ENCODE results near the gene KLHL30. TPM values are rescaled to one million over a fixed set of nuclear protein-coding genes. Genes with fewer than 3 reads are reported as not detected.

Gene KLHL30
- total RNA-seq, 4 donors from 2014 or later = 0.13 to 0.64 (median 0.34) TPM

- peak in 1 of 3 donors; percentile 39 for TF ChIP-seq CTCF (IDR thresholded peaks at IDR 0.05)
- no peak for TF ChIP-seq POLR2A (IDR thresholded peaks at IDR 0.05)
- DNase-seq (ENCODE audit: low spot score in 2 of 2) = no peak
- H3K4me3 ChIP-seq (ENCODE audit: low read depth, poor library complexity, severe bottlenecking) = no peak overlapping the region
- WGBS, 2 donors = 81 to 93% methylated on average over 2 of the region's 2 CpGs
- intact Hi-C loops (cut with DNase I; ENCODE audit: low total_unique reads) = no loop called here
Measured at GRCh38 chr2:238126775-238127164, 11.7 kb upstream of the KLHL30 start.

DNA sequence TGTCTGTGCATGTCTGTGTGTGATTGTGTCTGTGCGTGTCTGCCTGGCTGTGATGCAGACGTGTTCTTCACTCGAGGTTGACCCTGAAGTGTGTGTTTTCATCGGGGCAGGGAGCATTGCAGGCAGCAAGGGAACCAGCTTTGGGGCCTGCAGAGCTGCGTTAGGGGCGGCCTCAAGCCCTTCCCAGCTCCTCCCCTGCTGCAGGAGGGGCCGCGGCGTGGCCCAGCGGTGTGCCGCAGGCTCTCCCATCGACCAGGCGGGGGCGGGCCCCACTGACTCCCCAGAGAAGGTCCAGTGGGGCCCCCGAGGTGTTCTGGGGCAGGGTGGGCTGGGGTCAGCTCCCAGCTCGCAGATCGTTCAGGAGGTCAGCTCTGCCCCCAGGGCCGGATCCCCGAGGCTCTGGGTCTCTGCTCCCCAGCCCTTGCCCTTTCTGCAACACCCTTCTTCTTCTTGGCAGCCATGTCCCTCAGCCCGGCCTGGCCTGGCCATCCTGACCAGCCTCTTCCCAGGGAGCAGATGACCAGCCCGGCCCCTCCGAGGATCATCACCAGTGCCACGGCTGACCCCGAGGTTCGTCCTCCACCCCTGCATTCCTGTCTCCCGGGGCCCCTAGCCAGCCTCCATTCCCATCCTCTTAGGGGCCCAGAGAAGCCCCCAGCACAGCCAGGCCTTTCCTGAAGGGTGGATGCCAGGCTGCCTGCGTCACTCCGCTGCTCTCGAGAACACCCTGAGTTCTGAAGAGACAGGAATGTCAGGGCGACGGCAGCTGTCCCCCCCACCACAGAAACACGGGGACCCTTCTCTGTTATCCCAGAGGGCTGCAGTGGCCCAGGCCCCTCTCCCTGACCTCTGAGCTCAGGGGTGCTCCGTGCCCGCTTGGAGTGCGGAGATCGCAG is 11.1 kb upstream of the KLHL30 start:
- intact Hi-C loops (cut with DNase I; ENCODE audit: low total_unique reads) = no loop called here
- no peak for TF ChIP-seq CTCF (IDR thresholded peaks at IDR 0.05)
- no peak for TF ChIP-seq POLR2A (IDR thresholded peaks at IDR 0.05)
- DNase-seq (ENCODE audit: low spot score in 2 of 2) = no peak
- H3K4me3 ChIP-seq (ENCODE audit: low read depth, poor library complexity, severe bottlenecking) = no peak overlapping the region
- WGBS, 2 donors = 53 to 61% methylated on average over 19 to 26 of the region's 36 CpGs

DNA sequence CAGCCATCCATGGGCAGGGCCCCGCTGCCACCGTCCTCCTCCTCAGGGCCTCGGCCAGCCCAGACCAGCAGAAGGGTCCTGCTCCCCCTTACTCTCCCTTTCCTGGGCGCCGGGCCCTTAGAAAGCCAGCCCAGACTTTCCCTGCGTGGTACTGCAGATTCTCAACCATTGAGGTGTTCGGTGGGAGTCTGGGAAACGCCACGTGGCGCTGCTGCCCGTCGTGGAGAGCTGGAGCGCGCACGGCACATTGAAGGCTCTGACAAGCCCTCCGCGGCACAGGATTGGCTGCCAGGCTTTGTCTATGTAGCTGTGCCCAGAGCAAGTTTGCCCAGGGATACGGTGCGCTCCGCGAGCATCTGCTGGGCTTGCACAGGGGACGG is 10.4 kb upstream of the KLHL30 start:
- WGBS, 2 donors = 80 to 92% methylated on average over 19 to 22 of the region's 22 CpGs
- no peak for DNase-seq (ENCODE audit: low spot score in 2 of 2)
- TF ChIP-seq POLR2A (IDR thresholded peaks at IDR 0.05) (no peak), CTCF (IDR thresholded peaks at IDR 0.05) (no peak)
- intact Hi-C loops (cut with DNase I; ENCODE audit: low total_unique reads) = no loop called here
- H3K4me3 ChIP-seq (ENCODE audit: low read depth, poor library complexity, severe bottlenecking) = no peak overlapping the region

- intact Hi-C loops (cut with DNase I; ENCODE audit: low total_unique reads) = no loop called here
- 61 to 69% methylated on average over 23 to 26 of the region's 30 CpGs for WGBS, 2 donors
- TF ChIP-seq CTCF (IDR thresholded peaks at IDR 0.05) (no peak), POLR2A (IDR thresholded peaks at IDR 0.05) (no peak)
- H3K4me3 ChIP-seq (ENCODE audit: low read depth, poor library complexity, severe bottlenecking) = no peak overlapping the region
- no peak for DNase-seq (ENCODE audit: low spot score in 2 of 2)
Measured at GRCh38 chr2:238128534-238129001, 9.9 kb upstream of the KLHL30 start.

DNA sequence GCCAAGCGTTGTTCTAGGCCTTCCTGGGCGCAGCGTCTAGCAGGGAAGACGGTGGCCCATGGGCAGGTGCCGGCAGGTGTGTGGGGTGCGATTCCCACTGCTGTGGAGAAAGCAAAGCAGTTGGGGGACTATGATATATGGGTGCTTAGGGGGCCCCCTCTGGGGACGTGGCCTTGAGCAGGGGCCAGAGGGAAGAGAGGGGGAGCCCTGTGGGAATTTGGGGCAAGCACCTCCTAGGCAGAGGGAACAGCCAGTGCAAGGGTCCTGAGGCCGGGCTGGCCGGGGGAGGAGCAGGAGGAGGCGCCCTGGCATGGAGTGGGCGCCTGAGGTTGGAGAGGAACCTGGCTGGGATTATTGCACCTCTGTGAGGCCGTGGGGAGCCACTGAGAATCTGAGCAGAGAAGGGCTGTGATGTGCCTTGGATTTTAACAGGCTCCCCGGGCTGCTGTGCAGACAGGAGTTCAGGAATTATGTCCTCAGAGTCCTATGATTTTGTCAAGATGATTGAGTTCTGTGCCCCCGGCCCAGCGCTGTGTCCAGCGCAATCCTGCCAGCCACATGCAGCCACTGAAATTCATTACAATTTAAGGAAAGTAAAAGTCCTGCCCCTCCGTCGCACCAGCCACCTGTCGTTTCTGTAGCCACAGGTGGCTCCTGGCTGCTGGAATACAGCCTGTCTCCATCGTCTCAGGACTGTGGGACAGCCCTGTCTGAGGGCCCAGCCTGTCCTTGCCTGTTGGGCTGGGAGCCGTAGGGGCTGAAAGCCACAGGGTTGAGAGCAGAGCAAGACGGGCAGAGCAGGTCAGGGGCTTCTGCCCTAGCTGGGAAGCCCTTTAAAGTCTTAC is 9.1 kb upstream of the KLHL30 start:
- DNase-seq (ENCODE audit: low spot score in 2 of 2) = no peak
- intact Hi-C loops (cut with DNase I; ENCODE audit: low total_unique reads) = no loop called here
- no peak overlapping the region for H3K4me3 ChIP-seq (ENCODE audit: low read depth, poor library complexity, severe bottlenecking)
- TF ChIP-seq CTCF (IDR thresholded peaks at IDR 0.05) = no peak
- TF ChIP-seq POLR2A (IDR thresholded peaks at IDR 0.05) = no peak
- WGBS, 2 donors = 85 to 88% methylated on average over 18 to 22 of the region's 22 CpGs
